NT2/D1 (cell line): Measurements from ENCODE around the gene CBR3.

Experiments used
- DNase-seq: peaks from one replicate; pipeline ENCODE4 v3.0.0-alpha.2; 2011; ENCODE audit warnings: low read depth, low spot score
- H3K27me3 ChIP-seq: 2 replicates; pipeline ENCODE4 v1.6.0; 2011; ENCODE audit warnings: mild to moderate bottlenecking; ENCODE audit not compliant: insufficient read length, insufficient read depth
- H3K36me3 ChIP-seq: 2 replicates; pipeline ENCODE4 v1.6.1; 2011; ENCODE audit warnings: mild to moderate bottlenecking, low read length, mixed read lengths; ENCODE audit not compliant: insufficient read depth, insufficient read length
- H3K4me1 ChIP-seq: 2 replicates; pipeline ENCODE4 v1.5.1; 2011; ENCODE audit not compliant: insufficient read depth, insufficient read length
- H3K4me3 ChIP-seq: 2 replicates; pipeline ENCODE4 v1.5.1; 2011; ENCODE audit warnings: low read depth; ENCODE audit not compliant: insufficient read length
- H3K9ac ChIP-seq: 2 replicates; pipeline ENCODE4 v1.6.0; 2011; ENCODE audit warnings: low read depth; ENCODE audit not compliant: insufficient read length
- H3K9me3 ChIP-seq: 2 replicates; pipeline ENCODE4 v1.5.1; 2011; ENCODE audit warnings: mild to moderate bottlenecking, low read length; ENCODE audit not compliant: insufficient read depth
- SUZ12 ChIP-seq: IDR thresholded peaks from 2 replicates; pipeline ENCODE4 v1.6.1; 2011; ENCODE audit not compliant: insufficient read length, insufficient read depth; ENCODE audit errors: extremely low read depth
- YY1 ChIP-seq: IDR thresholded peaks from 2 replicates; pipeline ENCODE4 v1.6.1; 2011; ENCODE audit not compliant: insufficient read length, insufficient read depth
- ZNF274 ChIP-seq: IDR thresholded peaks from 2 replicates; pipeline ENCODE4 v1.6.1; 2011; ENCODE audit warnings: mild to moderate bottlenecking, low read depth, low read length

CBR3 gene

DNA sequence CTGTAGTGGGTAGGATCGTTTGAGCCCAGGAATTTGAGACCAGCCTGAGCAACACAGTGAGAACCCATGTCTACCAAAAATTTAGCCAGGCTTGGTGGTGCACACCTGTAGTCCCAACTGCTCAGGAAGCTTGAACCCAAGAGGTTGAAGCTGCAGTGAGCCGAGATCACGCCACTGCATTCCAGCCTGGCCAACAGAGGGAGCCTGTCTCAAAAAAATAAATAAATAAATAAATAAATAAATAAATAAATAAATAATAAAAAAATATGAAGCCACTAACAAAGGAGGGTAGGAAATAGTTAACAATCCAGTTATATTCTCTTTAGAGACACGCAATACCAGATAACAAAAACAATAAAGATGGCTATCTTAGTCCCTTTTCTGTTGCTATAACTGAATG is 11.9 kb upstream of the CBR3 start:
- TF ChIP-seq ZNF274 (no peak), YY1 (no peak), SUZ12 (no peak)
- no peaks in the 10 kb centered on the region for H3K27me3 ChIP-seq
- DNase-seq, result no peak
- no peak overlapping the region for H3K4me3 ChIP-seq
- no peaks in the 10 kb centered on the region for H3K36me3 ChIP-seq
- peaks cover under 1% of the 10 kb centered on the region for H3K4me1 ChIP-seq
- no peaks in the 10 kb centered on the region for H3K9me3 ChIP-seq
- no peak overlapping the region for H3K9ac ChIP-seq

DNA sequence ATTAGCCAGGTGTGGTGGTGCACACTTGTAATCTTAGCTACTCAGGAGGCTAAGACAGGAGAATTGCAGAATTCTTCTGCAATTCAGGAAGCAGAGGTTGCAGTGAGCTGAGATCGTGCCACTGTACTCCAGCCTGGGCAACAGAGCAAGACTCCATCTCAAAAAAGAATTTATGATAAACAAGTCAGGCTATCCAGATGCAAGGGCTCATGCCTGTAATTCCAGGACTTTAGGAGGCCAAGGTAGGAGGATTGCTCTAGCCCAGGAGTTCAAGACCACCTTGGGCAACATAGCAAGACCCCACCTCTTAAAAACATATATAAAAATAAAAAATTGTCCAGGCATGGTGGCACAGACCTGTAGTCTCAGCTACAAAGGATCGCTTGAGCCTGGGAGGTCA is 10.5 kb upstream of the CBR3 start:
- Histone ChIP-seq H3K9me3 (no peaks in the 10 kb centered on the region), H3K4me1 (peaks cover 5% of the 10 kb centered on the region), H3K27me3 (no peaks in the 10 kb centered on the region), H3K9ac (no peak overlapping the region), H3K36me3 (no peaks in the 10 kb centered on the region), H3K4me3 (no peak overlapping the region)
- DNase-seq, result no peak
- no peak for TF ChIP-seq SUZ12
- TF ChIP-seq YY1, result no peak
- TF ChIP-seq ZNF274, result no peak

DNA sequence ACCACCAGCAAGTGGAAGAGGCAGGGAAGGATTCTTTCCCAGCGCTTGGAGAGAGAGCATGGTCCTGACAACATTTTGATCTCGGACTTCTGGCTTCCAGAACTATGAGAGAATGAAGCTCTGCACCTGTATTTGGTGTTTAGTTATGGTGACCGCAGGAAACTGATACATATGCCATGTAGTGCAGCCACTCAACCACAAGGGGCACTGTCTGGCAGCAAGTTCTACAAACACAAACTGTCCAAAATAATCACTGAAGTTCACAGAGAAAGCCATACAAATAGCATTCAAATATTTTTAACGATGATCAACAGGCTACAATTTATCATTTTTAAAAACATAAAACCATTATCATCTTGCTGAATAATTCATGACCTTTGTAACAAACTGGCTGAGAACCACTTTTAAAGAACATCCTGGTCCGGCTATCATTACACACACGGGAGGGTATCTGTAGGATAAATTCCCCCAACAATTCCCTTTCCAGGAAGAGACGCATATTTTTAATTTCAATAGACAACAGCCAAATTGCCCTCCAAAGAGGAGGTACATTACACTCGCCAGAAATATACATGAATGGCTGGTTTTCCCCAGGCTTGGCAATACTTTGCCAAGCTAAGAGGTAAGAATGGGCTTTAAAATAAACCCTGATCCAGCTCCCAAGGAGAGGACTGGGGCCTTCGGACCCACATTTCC is 9.2 kb upstream of the CBR3 start:
- TF ChIP-seq SUZ12 (no peak), ZNF274 (no peak), YY1 (no peak)
- no peak for DNase-seq
- H3K27me3 ChIP-seq, result peaks cover 3% of the 10 kb centered on the region
- peaks cover 5% of the 10 kb centered on the region for H3K4me1 ChIP-seq
- H3K9ac ChIP-seq, result no peak overlapping the region
- H3K36me3 ChIP-seq, result no peaks in the 10 kb centered on the region
- H3K9me3 ChIP-seq, result no peaks in the 10 kb centered on the region
- H3K4me3 ChIP-seq, result no peak overlapping the region

DNA sequence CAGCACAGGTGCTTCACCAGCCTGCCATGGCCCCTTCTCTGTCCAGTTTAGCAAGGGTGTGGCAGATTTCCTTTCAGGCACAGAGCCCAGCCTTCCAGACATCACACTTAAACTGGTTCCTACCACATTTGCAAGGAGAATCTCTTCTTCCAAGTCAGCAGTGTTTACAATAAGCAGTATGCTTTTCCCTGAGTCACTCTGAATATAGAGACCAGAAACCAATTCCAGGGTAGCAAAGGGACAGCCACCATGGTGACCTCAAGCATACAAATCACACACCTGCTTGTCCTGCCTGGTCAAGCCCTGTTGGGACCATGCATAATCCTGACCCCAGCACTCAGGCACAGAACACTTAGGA is 8.7 kb upstream of the CBR3 start:
- no peak for DNase-seq
- Histone ChIP-seq H3K9me3 (no peaks in the 10 kb centered on the region), H3K9ac (no peak overlapping the region), H3K27me3 (peaks cover 7% of the 10 kb centered on the region), H3K4me3 (no peak overlapping the region), H3K4me1 (peaks cover 5% of the 10 kb centered on the region), H3K36me3 (no peaks in the 10 kb centered on the region)
- no peak for TF ChIP-seq YY1
- TF ChIP-seq SUZ12, result no peak
- no peak for TF ChIP-seq ZNF274

DNA sequence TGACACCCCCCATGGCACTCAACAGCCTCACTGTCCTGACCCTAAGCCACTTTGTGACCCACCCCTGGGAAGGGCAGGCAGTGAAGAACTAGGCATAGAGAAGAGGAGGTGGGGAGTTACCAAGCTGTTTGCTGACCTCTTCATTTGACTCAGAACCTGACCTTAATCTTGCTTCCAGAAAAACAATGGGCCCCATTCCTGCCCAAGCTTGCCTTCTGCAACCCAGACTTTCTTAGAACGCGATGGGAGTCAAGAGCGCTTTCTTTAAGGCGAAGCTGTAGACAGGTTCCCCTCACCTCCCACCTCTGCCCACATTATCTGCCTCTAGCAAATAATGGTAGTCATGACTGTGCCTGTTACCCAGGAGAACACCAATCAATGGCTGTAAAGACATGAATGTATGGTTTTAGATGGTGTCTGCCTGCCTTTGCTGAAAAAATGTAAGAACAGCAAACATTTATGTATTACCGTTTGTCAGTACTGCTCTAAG is 8.2 kb upstream of the CBR3 start:
- H3K9me3 ChIP-seq, result no peaks in the 10 kb centered on the region
- no peak overlapping the region for H3K4me3 ChIP-seq
- no peaks in the 10 kb centered on the region for H3K36me3 ChIP-seq
- peaks cover 5% of the 10 kb centered on the region for H3K4me1 ChIP-seq
- peaks cover 7% of the 10 kb centered on the region for H3K27me3 ChIP-seq
- DNase-seq, result no peak
- no peak for TF ChIP-seq ZNF274
- no peak for TF ChIP-seq SUZ12
- no peak for TF ChIP-seq YY1
- no peak overlapping the region for H3K9ac ChIP-seq

DNA sequence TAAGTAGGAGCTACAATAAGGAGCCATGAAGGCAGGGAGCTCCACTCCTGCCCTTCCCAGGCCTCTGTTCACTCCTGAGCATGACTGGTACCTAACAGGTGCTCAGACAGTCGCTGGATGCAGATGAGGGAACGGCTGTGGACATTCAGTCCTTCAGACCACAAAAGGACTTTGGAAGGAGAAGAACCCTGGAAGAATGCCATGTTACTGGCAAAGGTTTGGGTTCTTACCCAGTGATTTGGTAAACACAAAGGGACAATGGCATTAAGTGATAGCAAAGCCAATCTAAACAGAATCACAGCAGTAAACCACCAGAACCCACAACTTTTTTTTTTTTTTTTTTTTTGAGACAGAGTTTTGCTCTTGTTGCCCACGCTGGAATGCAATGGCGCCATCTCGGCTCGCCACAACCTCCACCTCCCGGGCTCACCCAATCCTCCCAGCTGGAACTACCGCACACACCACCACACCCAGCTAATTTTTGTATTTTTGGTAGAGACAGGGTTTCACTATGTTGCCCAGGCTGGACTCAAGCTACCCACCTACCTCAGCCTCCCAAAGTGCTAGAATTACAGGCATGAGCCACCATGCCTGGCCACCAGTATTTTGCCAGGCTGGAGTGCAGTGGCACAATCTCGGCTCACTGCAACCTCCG is 7.5 kb upstream of the CBR3 start:
- H3K27me3 ChIP-seq, result peaks cover 13% of the 10 kb centered on the region
- H3K9me3 ChIP-seq, result no peaks in the 10 kb centered on the region
- no peaks in the 10 kb centered on the region for H3K36me3 ChIP-seq
- DNase-seq, result no peak
- peaks cover 5% of the 10 kb centered on the region for H3K4me1 ChIP-seq
- H3K4me3 ChIP-seq, result no peak overlapping the region
- TF ChIP-seq YY1, result no peak
- TF ChIP-seq SUZ12, result no peak
- no peak for TF ChIP-seq ZNF274
- H3K9ac ChIP-seq, result no peak overlapping the region

DNA sequence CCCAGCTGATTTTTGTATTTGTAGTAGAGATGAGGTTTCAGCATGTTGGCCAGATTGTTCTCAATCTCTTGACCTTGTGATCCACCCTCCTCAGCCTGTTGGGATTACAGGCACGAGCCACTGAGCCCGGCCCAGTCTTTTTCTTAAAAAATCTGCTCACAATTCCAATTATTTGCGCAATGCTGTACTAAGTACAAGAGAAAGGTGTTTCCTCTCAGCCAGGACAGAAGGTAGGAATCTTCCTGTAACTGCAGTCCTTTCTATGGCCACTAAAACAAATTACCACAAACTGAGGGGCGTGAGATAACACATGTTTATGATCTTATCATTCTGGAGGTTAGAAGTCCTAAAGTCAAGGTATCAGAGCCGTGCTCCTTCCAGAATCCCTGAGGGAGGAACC is 6.9 kb upstream of the CBR3 start:
- H3K27me3 ChIP-seq, result peaks cover 19% of the 10 kb centered on the region
- TF ChIP-seq SUZ12 (no peak), ZNF274 (no peak), YY1 (no peak)
- H3K9me3 ChIP-seq, result no peaks in the 10 kb centered on the region
- H3K36me3 ChIP-seq, result no peaks in the 10 kb centered on the region
- peaks cover 5% of the 10 kb centered on the region for H3K4me1 ChIP-seq
- H3K4me3 ChIP-seq, result no peak overlapping the region
- no peak overlapping the region for H3K9ac ChIP-seq
- no peak for DNase-seq
